Upper lobe of left lung (tissue), 4 donors: Measurements from ENCODE around the gene SLC38A2.

Experiments used
- CTCF ChIP-seq, 6 experiments: fragments of 450-650 bp in 4 of 6; fragments of 200-600 bp in 2 of 6; sonication (generic) in 2 of 6; IDR thresholded peaks; one replicate each; pipeline ENCODE4 v1.5.1; 2016 to 2019; ENCODE audit warnings: antibody characterized with exemption in 6 of 6
- POLR2AphosphoS5 ChIP-seq, 2 donors: sonication (generic); formaldehyde crosslinking; IDR thresholded peaks; one replicate each; pipeline ENCODE4 v1.5.1; 2017; ENCODE audit warnings: antibody characterized with exemption in 2 of 2

GRCh38 chr12:46412857-46413256, 40.3 kb upstream of the SLC38A2 start:
- TF ChIP-seq CTCF (IDR thresholded peaks at IDR 0.05) (no peak), POLR2AphosphoS5 (IDR thresholded peaks at IDR 0.05) (no peak)
